Measurements from ENCODE around the gene LHFPL2.

Gene LHFPL2

GRCh38 chr5:78514427-78515330, 133.9 kb downstream of the LHFPL2 start:
- no peak for DNase-seq

- DNase-seq: no peak
These were observed 135.1 kb downstream of the LHFPL2 start for GRCh38 chr5:78513441-78513840.

- DNase-seq: no peak
These were observed 136.1 kb downstream of the LHFPL2 start for GRCh38 chr5:78512435-78512834.

- no peak for DNase-seq
These were observed 137.3 kb downstream of the LHFPL2 start for GRCh38 chr5:78511121-78511906.

DNA sequence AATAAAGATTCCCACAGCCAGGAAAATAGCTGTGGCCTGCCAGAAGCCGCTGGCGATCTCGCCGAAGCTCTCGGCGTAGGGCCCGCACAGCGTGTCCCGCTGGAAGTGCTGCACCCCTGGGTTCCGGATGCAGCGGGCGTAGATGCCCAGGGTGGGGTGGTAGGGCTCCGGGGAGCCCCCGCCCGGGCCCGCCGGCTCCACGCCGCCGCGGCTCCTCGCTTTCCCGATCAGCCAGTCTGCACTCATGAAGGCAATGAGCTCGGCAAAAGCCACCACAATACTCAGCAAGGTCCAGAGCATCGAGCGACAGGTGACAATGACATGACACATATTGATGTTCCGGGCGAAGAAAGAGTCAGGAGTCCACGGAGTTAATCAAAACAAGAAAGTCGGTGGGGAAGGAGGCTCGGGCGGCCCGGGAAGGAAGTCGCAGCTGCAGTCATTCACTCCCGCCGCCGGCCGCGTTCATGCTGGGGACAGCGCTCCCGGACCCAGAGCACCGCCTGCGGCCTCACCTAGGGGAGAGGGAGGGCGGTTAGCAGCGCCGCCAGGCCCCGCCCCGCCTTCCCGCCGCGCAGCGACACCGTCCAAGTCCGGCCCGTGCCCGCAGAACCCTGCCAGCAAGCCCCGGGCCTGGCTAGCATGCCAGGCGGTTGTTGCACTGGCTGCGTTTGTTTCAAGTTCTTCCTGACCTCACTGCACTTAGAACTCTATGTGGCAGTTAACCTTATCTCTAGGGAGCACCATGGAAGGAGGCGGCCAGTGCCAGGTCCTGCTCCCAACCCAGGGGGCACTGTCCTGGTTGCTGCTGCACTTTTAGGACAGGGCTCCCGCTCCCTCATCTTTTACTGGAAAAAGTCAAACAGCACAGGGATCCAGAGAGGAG, 138.4 kb downstream of the LHFPL2 start:
- peak in 1 of 4 experiments; percentile 7 for DNase-seq

DNA sequence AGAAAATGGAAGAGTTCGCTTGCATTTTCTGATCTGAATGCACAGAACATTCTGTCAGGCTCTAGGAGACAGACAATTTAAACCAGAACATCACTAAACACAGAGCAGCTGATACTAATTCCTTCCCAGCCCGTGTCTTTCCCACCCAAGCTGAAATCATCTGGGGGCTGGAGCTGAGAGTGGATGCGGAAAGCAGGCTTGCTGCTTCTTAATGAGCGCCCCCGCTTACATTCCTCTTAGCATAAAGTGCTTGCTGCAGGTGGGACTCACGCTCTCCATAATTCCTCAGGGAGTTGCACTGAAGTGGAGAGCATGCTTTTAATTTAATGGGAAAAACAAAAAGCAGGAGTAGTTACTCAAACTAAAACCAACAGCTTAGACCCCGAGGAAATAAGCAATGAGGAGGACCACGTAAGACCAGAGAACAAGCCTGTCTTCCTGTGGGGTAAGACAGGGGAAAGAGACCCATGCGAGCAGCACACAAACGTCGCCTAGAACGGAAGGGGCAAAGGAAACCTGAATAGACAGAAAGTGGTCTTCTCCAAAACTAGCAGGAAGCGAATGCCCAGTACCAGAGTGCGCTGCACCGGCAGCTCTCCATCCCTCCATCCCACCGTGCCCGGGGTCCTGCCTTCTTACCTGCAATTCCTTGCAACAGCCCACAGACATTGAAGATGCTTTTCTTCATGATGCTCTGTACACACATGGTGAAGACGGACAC, 139.3 kb downstream of the LHFPL2 start:
- DNase-seq: peak in 1 of 4 experiments; percentile 6

GRCh38 chr5:78508186-78508765, 140.3 kb downstream of the LHFPL2 start:
- no peak for DNase-seq

GRCh38 chr5:78507531-78507930, 141.0 kb downstream of the LHFPL2 start:
- DNase-seq: no peak

GRCh38 chr5:78506261-78507024, 142.1 kb downstream of the LHFPL2 start:
- DNase-seq: no peak

DNA sequence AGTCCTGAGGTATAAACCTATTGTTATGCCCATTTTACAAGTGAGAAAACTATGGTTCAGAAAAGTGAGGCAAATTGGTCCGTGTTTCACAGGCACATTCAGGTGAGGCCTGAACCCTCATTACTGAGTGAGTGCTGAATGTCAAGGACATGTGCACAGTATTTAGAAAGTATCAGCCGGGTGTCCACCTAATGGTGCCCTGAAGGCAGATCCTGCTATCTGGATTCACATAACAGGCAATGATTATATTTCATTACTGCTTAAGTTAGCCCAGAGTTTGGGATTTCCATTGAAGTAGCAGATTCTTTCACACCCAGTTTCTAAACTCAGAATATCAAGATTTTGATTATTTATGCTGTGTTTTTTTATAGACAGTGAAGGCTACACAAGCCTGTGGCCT, 142.7 kb downstream of the LHFPL2 start:
- DNase-seq: no peak

DNA sequence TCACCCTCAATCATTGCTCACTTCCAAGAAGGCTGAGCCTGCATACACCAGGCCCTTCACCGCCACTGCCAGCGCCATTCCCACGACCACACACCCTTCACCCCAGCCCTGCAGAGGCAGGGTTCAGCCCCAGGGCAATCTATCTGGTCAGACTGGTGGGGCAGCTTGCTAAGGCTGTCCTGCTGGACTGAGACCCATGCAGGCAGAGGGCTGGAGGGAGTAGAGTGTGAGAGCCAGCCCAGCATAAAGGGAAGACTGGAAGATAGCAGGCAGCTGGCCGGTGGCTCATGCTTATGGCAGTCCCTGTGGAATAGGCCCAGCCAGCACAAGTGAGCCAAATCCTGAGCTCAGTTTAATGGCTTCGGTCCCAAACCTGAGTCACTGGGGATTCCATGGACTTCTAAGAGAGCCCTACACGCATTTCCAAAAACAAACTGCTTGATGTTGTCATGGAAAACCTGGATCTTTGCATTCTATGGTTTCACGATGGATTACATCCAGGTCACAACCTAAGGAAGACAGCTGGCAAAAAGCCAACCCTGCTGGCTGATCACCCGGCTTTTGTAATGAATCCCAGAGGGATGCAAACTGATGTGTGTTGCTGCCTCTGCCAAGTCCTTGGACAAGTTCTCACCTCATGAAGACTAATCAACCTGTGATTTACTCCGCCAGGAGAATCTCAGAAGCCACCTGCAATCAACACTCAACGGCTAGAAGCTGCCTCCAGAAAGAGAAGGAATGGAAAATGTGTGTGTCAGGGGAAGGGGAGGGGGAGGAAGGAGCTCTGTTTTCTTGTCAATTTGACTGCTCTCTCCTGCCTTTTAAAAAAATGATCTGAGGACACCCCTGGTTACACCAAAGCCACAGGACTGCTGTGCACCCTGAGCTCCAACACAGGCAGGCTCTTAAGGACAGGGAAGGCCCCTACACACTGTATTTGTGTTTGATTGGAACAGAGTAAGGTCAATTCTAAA, 143.6 kb downstream of the LHFPL2 start:
- DNase-seq: no peak

DNA sequence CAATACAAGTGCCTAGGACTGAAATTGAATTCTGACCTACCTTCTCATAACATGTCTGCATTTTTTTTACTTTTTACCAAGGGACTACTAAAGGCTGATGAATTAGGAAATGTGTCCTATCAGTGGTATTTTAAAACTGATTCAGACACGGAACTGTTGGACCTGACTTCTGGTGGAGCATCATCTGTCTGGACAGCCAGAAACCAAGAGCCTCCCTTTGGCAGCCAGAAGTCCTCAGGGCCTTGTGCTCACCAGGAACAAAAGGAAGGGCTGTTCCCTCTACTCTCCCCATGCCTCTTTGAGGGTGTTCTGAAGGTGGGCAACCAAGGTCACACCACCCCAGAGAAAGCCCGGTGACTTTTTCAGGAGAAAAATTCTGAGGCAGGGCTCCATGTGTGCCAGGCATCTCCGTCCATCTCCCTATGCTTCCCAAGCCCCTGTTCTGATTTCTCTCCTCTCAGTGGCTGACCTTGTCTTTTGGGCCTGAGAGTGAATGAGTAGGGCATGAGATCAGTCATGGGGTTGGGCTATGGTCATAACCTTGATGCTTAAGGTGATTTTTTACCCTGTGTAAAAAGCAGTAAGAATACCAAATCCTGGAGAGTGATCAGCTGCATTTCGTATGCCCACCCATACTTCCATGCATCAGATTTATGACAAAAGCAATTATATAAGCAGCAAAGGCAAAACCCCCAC, 144.5 kb downstream of the LHFPL2 start:
- DNase-seq: no peak

GRCh38 chr5:78501411-78502352, 146.9 kb downstream of the LHFPL2 start:
- no peak for DNase-seq

DNA sequence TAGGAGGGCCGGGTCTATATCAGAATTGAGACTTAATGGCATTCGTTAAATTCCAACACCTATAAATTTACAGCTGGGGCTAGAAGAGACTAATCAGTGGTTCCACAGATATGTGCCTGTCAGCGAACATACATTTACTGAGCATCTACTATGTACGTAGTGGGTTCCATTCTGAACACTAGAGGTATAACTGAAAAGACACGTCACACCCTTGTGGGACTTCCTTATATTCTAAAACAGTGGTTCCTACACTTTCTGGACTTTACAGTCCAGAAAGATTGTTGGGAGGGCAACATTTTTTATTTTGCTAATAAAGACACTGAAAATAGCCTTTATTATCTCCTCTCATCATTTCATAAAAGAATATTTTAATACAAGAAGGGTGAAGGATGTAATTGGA, 147.7 kb downstream of the LHFPL2 start:
- DNase-seq: no peak

DNA sequence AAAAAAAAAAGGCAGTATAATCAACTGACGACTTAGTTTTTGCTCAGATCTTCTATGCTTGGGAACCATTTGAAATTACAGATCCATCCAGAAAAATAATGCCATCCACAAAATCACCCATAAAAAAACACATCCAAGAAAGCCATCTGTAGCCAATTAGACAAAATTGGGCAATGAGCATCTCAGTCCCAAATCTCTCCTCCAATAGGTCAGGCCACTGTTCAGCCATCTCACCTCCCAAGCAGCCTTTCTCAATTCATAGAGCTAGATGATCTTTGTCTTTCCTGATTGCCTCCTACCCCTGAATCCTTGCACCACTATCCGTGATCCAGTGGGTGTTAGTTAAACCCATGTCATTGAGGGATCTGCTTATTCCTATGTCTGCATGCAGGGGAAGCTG, 148.5 kb downstream of the LHFPL2 start:
- DNase-seq: no peak

DNA sequence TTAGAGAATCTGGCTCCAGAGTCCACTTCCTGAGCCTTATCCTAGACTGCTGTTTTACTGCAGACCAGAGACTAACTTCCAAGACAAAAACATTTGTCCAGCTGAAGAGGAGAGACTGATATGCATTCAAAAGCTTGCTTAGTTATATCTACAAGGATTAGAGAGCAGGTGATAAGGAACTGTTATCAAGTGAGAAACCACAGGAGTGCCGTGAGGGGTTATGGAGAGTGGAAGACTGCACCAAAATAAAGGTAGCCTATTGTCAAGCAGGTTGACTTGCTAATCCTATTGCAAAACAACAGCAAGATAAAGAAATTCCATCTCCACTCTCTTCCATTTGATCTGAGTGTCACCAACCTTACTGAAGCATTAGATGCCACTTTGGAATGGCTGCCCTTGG, 149.1 kb downstream of the LHFPL2 start:
- no peak for DNase-seq

DNA sequence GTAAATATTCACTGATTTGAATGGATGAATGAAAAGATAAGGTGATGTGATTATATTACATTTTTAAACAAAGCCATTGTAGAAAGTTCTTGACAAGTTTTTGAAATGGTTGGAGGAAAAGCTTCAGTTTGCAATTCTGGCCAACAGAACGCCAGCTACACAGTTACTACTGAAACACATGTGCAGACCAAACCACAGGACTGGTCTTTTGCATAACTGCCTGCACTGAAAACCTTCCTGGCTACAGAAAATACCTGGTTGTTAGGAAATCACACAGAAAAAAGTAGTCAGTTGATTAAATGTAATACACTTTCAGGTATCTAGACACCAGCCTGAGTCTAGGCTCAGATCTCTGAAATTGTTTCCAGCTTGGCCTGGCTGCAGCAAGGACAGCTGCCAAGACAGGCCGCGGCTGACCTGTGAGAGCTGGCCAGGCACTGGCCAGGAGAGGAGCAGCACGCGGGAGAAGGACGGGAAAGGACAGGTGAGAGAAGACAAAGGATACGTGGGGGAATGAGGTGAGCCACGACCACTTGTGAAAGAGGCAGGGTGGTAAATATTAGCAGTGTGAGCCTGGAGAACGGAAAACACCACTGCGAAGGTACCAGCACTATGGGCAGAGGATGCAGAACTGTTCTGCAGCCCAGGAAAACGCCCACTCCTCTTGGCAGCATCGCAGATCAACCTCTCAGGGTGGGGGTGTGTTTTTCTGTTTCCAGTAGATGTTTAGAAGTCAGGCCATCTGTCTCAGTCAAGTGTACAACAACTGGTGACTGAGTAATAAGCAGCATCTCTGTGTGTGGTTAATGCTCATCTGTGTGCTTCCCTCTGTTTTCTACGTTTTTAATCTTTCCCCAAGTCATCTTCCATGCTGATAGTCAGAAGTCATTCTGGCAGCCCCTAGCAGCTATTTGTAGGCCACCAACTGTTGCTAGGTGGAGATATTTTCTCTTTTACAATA, 150.7 kb downstream of the LHFPL2 start:
- no peak for DNase-seq
